NCI-H774 (cell line): Measurements from ENCODE around the gene CD46.

Source experiments
- DNase-seq: peaks from one replicate; lab custom pipeline; 2025; lab: John Stamatoyannopoulos, UW

CD46 gene

GRCh38 chr1:207794861-207795260, 43.0 kb downstream of the CD46 start:
- DNase-seq: no peak

GRCh38 chr1:207797229-207797973, 45.5 kb downstream of the CD46 start:
- peak; percentile 55 for DNase-seq

GRCh38 chr1:207798847-207799246, 47.0 kb downstream of the CD46 start:
- no peak for DNase-seq

GRCh38 chr1:207799989-207800648, 48.3 kb downstream of the CD46 start:
- no peak for DNase-seq

- no peak for DNase-seq
Measured at GRCh38 chr1:207801819-207802218, 50.0 kb downstream of the CD46 start.

GRCh38 chr1:207803678-207804077, 51.8 kb downstream of the CD46 start:
- DNase-seq: no peak

GRCh38 chr1:207804721-207805468, 53.0 kb downstream of the CD46 start:
- no peak for DNase-seq

GRCh38 chr1:207805841-207806421, 54.1 kb downstream of the CD46 start:
- DNase-seq: no peak

- no peak for DNase-seq
Measured at GRCh38 chr1:207806531-207807325, 54.9 kb downstream of the CD46 start.

- DNase-seq: no peak
Measured at GRCh38 chr1:207807326-207807689, 55.5 kb downstream of the CD46 start.

GRCh38 chr1:207807690-207808321, 56.0 kb downstream of the CD46 start:
- DNase-seq: no peak

- DNase-seq: no peak
Measured at GRCh38 chr1:207808322-207808705, 56.5 kb downstream of the CD46 start.

- no peak for DNase-seq
Measured at GRCh38 chr1:207808911-207809555, 57.2 kb downstream of the CD46 start.

GRCh38 chr1:207810173-207810572, 58.3 kb downstream of the CD46 start:
- no peak for DNase-seq

- DNase-seq: no peak
Measured at GRCh38 chr1:207810606-207811295, 58.9 kb downstream of the CD46 start.

GRCh38 chr1:207811319-207811718, 59.5 kb downstream of the CD46 start:
- DNase-seq: no peak

GRCh38 chr1:207811920-207812720, 60.3 kb downstream of the CD46 start:
- no peak for DNase-seq

GRCh38 chr1:207812778-207813511, 61.1 kb downstream of the CD46 start:
- no peak for DNase-seq

GRCh38 chr1:207813512-207813881, 61.6 kb downstream of the CD46 start:
- no peak for DNase-seq
